GM12891 (cell line): ENCODE results near the gene SAMD5.

Source experiments
- DNase-seq: peaks from one replicate; pipeline ENCODE4 v3.0.0; 2011; ENCODE audit warnings: low spot score; ENCODE audit not compliant: insufficient read length
- FAIRE-seq: peaks from 2 replicates; lab custom pipeline; 2011; peaks lifted over from hg19 to GRCh38; lab: Jason Lieb, UNC
- PAX5 ChIP-seq: IDR thresholded peaks from 2 replicates; pipeline ENCODE4 v1.6.1; 2011; ENCODE audit warnings: low read length, moderate library complexity, mild to moderate bottlenecking; ENCODE audit not compliant: insufficient read depth, severe bottlenecking
- POLR2A ChIP-seq: IDR thresholded peaks from 2 replicates; pipeline ENCODE4 v1.6.1; 2011; ENCODE audit warnings: low read depth, low read length, control low read depth
- POLR2AphosphoS5 ChIP-seq: IDR thresholded peaks from 2 replicates; pipeline ENCODE4 v1.6.1; 2011; ENCODE audit warnings: low read depth, low read length, control low read depth
- POU2F2 ChIP-seq: IDR thresholded peaks from 2 replicates; pipeline ENCODE4 v1.6.1; 2011; ENCODE audit warnings: low read depth, mild to moderate bottlenecking, control low read depth, low read length, moderate library complexity
- SPI1 ChIP-seq: IDR thresholded peaks from 2 replicates; pipeline ENCODE4 v1.6.1; 2011; ENCODE audit warnings: low read depth, low read length, control low read depth
- TAF1 ChIP-seq: IDR thresholded peaks from 2 replicates; pipeline ENCODE4 v1.6.1; 2011; ENCODE audit warnings: low read depth, low read length, control low read depth

SAMD5 gene

DNA sequence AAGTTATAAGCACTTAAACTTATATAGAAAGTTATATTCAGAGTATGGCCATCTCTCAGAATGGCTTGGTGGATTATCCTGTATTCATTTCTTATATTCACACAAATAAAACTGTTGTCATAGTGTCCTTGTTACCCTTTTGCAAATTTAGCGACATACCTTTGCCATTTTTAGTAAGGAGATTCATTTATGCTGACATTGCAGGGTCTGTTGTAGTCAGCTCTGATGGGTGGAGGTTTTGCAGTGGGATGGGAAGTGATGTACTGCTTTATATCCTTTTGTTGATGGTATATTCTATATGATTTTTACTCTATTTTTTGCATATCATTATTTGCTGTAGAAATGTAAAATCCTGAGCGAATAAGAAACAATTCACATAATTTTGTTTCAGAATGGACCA is 35.9 kb downstream of the SAMD5 start:
- TF ChIP-seq POLR2AphosphoS5 (no peak), SPI1 (no peak), POLR2A (no peak), POU2F2 (no peak), PAX5 (no peak), TAF1 (no peak)
- FAIRE-seq, result no peak
- no peak for DNase-seq

DNA sequence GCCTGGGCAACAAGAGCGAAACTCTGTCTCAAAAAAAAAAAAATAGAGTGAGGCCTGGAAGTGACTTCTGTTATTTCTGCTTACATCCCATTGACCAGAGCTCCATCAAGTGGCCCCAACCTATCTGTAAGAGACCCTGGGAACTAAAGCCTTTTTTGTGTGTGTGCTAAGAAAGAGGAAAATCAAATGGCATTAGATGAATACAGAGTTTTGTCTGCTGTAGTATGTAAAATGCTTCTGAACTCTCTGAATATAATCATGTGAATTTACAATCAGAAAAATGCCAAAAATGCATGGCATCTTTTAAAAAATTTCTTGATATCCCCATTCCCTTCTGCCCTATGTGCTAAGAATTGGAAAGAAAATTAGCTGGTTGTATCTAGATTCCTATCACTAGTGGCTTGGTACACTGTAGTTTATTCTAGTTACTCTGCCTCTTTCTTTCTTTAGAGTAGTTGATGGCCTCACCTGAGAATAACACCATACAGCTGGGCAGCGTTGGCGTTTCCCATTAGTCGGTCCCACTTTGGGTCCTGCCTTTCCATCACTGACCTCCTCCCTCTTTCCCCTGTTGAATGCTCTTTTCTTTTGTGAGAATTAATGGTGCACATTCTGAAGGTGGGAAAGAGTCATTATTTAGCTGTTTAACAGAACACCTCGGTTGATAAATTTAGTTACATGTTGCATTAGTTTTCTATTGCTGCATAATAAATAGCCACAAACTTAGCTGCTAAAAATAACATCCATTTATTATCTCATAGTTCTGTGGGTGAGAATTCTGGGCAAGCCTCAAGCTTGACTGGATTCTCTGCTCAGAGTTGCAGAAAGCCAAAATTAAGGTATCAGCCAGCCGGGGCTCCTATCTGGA is 38.2 kb downstream of the SAMD5 start:
- FAIRE-seq (no peak), DNase-seq (no peak)
- TF ChIP-seq POU2F2 (no peak), PAX5 (no peak)

DNA sequence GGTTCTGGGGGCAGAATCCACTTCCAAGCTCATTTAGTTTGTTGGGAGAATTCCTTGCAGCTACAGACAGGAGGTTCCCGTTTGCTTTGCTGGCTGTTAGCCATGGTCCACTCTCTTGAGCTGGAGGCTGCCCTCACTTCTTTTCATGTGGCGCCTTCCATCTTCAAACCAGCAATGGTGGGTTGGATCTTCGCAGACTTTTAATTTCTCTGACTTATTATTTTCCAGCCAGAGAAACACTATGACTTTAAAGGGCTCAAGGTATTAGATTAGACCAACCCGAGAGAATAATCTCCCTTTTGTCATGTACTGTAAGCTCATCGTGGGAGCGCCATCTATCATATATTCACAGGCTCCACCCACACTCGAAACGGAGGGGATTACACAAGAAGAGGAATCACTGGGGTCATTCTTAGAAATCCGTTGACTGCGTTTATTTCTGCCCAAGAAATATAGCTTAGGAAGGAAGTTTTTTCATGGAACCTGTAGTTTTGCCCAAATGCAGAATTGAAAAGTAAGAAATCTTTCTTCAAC is 38.9 kb downstream of the SAMD5 start:
- DNase-seq (no peak), FAIRE-seq (no peak)
- TF ChIP-seq POLR2A, result no peak
- no peak for TF ChIP-seq SPI1
- TF ChIP-seq POU2F2, result no peak
- no peak for TF ChIP-seq PAX5
- no peak for TF ChIP-seq TAF1
- TF ChIP-seq POLR2AphosphoS5, result no peak

DNA sequence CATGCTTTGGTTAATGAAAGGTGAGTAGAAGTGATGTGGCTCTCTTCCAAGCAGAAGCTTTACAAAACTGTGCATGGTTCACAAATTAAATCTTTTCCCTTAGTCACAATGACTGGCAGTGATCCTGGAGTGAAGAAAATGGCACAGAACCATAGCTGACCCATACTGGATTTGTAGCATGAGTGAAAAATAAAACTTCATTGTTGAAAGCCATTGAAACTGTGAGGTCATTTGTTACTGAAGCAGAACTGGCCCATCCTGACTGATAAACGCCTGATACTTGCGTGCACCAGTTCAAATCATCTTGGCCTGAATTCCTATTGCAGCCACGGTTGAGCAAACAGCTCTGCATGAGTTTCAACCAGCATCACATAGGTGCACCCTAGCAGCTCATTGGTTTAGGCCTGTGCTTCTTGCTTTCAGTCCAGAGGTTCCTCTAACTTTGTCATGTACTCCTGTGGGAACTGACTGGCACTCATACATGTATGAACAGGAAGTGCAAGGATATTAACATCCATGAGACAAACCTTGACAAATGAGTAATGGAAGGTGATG is 40.5 kb downstream of the SAMD5 start:
- FAIRE-seq (no peak), DNase-seq (no peak)
- TF ChIP-seq PAX5 (no peak), TAF1 (no peak), SPI1 (no peak), POLR2AphosphoS5 (no peak), POU2F2 (no peak), POLR2A (no peak)

DNA sequence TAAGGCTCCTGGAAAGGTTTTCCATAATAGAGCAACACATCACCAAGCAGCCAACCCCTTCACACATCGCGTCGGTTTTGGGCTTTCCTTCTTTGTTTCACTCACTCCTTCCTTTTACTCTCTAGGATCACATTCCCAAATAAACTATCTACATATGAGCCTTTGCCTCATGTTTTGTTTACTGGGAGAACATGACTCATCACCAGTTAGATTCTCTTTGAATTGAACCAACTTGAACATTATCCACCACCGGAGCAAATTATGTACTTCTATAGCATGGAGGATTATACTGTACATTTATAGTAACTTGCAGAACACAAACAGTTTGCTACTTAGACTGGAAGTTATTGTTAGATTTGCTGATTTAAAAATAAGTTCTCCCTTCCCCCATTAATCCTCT is 41.0 kb downstream of the SAMD5 start:
- DNase-seq (no peak), FAIRE-seq (no peak)
- TF ChIP-seq POU2F2 (no peak), SPI1 (no peak), PAX5 (no peak)

DNA sequence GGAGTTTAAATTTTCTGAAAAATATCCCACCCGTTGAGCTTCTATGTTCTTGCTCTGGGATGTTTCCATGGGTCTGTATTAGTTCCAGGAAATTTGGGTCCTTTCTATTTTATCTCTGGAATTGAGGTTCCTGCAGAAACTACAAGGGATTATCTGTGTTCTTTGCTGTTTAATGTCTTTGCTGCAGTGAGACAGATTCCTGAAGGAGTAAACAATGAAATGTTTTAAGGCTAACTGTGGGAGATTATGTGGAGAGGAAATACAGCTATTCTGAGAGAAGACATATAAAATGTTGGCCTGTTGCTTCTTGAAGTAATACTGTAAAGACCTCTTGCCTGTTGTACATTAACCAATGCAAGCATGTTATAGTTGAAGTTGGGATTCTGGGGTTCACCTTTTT is 43.5 kb downstream of the SAMD5 start:
- no peak for DNase-seq
- FAIRE-seq, result no peak
- TF ChIP-seq POU2F2, result no peak
- no peak for TF ChIP-seq POLR2A
- TF ChIP-seq SPI1, result no peak
- TF ChIP-seq TAF1, result no peak
- TF ChIP-seq POLR2AphosphoS5, result no peak
- no peak for TF ChIP-seq PAX5

DNA sequence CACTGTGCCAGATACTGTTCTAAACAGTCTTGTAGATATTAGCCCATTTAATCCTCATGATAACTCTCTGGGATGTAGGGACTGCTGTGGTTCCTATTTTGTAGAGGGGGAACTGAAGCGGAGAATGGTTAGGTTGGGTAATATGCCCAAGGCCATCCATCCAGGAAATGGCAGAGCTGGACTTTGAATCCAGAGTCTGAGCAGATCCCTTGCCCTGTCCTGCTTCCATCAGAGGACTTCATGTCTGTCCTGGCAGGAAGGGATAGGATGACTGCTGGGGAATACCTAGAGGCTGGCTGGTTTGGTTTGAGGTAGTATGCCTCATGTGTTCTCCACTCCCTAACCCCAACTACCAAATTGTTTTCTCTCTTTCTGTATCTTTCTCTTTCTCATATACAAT is 44.6 kb downstream of the SAMD5 start:
- TF ChIP-seq POU2F2, result no peak
- TF ChIP-seq SPI1, result no peak
- TF ChIP-seq POLR2A, result no peak
- TF ChIP-seq TAF1, result no peak
- TF ChIP-seq POLR2AphosphoS5, result no peak
- no peak for TF ChIP-seq PAX5
- no peak for FAIRE-seq
- no peak for DNase-seq

DNA sequence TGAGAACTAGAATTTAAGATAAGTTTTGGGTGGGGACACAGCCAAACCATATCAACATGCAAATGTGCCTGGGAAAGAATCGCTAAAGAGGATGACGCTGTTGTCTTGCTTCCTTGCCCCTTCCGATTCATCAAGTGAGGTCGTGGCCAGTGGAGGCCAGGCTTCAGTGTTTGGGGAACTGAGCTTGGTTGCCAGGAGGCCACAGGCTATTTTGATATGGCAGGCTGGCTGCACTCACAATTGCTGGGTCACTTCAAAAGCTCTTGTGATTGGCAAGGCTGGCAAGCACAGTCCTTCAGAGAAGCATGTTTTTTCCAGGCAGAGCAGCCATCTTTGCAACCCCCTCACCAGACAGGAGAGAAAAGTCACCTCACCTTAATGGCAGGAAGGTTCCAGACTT is 45.8 kb downstream of the SAMD5 start:
- TF ChIP-seq SPI1 (no peak), PAX5 (no peak)
- no peak for DNase-seq
- no peak for FAIRE-seq

DNA sequence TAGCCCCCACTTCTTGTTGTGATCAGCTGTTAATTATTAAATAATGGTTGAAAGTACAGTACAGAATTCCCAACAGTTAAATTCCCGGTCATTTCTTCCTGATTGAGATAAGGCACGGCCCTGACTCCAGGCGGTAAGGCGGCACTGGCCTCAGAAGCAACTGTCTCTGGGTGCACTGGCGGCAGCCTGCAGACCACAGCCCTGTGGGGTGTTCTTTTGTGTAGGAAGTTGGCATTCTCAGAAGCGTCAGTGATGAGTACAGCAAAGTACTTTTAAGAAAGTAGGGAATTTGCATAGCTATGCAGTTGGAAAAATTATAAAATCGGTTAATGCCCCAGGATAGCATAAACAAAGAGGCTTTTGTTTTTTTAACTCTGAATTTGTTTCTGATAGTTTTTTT is 50.5 kb downstream of the SAMD5 start:
- TF ChIP-seq POLR2AphosphoS5 (no peak), POU2F2 (no peak), SPI1 (no peak), POLR2A (no peak), PAX5 (no peak), TAF1 (no peak)
- FAIRE-seq (no peak), DNase-seq (no peak)

DNA sequence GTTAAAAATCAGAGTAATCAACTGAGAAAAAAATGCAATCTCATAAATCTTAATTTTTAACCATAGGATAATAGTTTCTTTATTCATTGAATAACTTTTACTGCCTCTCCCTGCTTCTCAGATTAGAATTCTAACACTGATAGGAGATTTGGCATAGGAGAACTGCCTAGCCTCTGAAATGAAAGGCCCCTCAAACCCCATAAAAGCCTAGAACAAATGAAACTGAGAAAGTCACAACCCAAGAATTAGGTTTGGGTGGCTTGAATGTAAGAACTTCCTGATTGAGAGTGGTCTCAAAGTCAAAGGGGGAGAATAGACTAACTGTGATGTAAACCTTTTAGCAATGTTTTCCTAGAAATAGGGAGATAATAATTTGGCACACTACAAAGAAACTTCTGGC is 52.2 kb downstream of the SAMD5 start:
- DNase-seq (no peak), FAIRE-seq (no peak)
- TF ChIP-seq PAX5 (no peak), POLR2AphosphoS5 (no peak), SPI1 (no peak), POU2F2 (no peak), TAF1 (no peak), POLR2A (no peak)
